Measurements from ENCODE around the gene TAGLN2.

The TAGLN2 gene

GRCh38 chr1:159869173-159869572, 56.1 kb downstream of the TAGLN2 start:
- TF ChIP-seq, protein P1, sequence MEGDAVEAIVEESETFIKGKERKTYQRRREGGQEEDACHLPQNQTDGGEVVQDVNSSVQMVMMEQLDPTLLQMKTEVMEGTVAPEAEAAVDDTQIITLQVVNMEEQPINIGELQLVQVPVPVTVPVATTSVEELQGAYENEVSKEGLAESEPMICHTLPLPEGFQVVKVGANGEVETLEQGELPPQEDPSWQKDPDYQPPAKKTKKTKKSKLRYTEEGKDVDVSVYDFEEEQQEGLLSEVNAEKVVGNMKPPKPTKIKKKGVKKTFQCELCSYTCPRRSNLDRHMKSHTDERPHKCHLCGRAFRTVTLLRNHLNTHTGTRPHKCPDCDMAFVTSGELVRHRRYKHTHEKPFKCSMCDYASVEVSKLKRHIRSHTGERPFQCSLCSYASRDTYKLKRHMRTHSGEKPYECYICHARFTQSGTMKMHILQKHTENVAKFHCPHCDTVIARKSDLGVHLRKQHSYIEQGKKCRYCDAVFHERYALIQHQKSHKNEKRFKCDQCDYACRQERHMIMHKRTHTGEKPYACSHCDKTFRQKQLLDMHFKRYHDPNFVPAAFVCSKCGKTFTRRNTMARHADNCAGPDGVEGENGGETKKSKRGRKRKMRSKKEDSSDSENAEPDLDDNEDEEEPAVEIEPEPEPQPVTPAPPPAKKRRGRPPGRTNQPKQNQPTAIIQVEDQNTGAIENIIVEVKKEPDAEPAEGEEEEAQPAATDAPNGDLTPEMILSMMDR (IDR thresholded peaks at IDR 0.05; ENCODE audit: low read depth, low read length, missing control alignments), result no peak
- no peak for DNase-seq (ENCODE audit: extremely low read depth, low read depth)
- no peak overlapping the region for H3K4me3 ChIP-seq (replicated peaks; ENCODE audit: low read depth, low read length)

GRCh38 chr1:159868766-159869165, 56.5 kb downstream of the TAGLN2 start:
- H3K4me3 ChIP-seq (replicated peaks; ENCODE audit: low read depth, low read length), result no peak overlapping the region
- no peak for DNase-seq (ENCODE audit: extremely low read depth, low read depth)
- TF ChIP-seq, protein P1 (IDR thresholded peaks at IDR 0.05; ENCODE audit: low read depth, low read length, missing control alignments), result no peak
